Effector memory CD8-positive, alpha-beta T cell (primary cell): ENCODE measurements around the gene PRKCE.

Experiments
- ATAC-seq: fragments of 150-1000 bp; cut with Tn5 transposase; replicated peaks from 2 replicates; pipeline ENCODE4 v1.10.0; 2021; ENCODE audit warnings: mild to moderate bottlenecking, moderate library complexity
- DNase-seq, 3 experiments: peaks; one replicate each; pipeline ENCODE4 v3.0.0; 2021
- H3K27ac Mint-ChIP-seq, 2 donors: one replicate each; pipeline ENCODE4 v1.8.0; 2022; ENCODE audit warnings: mild to moderate bottlenecking in 2 of 2, mixed read lengths in 2 of 2, moderate library complexity in 2 of 2
- H3K27me3 Mint-ChIP-seq, 2 donors: one replicate each; pipeline ENCODE4 v1.8.0; 2022; ENCODE audit warnings: mixed read lengths in 2 of 2
- H3K36me3 Mint-ChIP-seq: one replicate; pipeline ENCODE4 v1.8.0; 2022; ENCODE audit warnings: mild to moderate bottlenecking, moderate library complexity, mixed read lengths; ENCODE audit not compliant: insufficient read depth
- H3K4me1 Mint-ChIP-seq, 2 donors: one replicate each; pipeline ENCODE4 v1.8.0; 2022; ENCODE audit warnings: low read depth in 2 of 2, mixed read lengths in 2 of 2
- H3K4me3 Mint-ChIP-seq, 2 donors: one replicate each; pipeline ENCODE4 v1.8.0; 2022; ENCODE audit warnings: mild to moderate bottlenecking in 2 of 2, mixed read lengths in 2 of 2, moderate library complexity in 2 of 2
- H3K9me3 Mint-ChIP-seq, 2 donors: one replicate each; pipeline ENCODE4 v1.8.0; 2022; ENCODE audit warnings: mixed read lengths in 2 of 2

Gene PRKCE

GRCh38 chr2:45872211-45872610, 220.7 kb downstream of the PRKCE start:
- H3K27ac Mint-ChIP-seq: peak overlapping the region in 1 of 2 donors; percentile 4
- no peaks in the 10 kb centered on the region for H3K27me3 Mint-ChIP-seq
- DNase-seq (no peak), ATAC-seq (no peak)
- H3K4me3 Mint-ChIP-seq: no peak overlapping the region
- no peaks in the 10 kb centered on the region for H3K36me3 Mint-ChIP-seq
- H3K9me3 Mint-ChIP-seq: peaks cover 5 to 13% of the 10 kb centered on the region in 2 donors
- peaks cover 10 to 11% of the 10 kb centered on the region in 2 donors for H3K4me1 Mint-ChIP-seq

GRCh38 chr2:45874344-45874743, 222.9 kb downstream of the PRKCE start:
- Mint-ChIP-seq H3K4me3 (no peak overlapping the region), H3K27ac (no peak overlapping the region), H3K4me1 (peaks cover 10 to 11% of the 10 kb centered on the region in 2 donors), H3K9me3 (peaks cover 5 to 13% of the 10 kb centered on the region in 2 donors), H3K36me3 (no peaks in the 10 kb centered on the region), H3K27me3 (no peaks in the 10 kb centered on the region)
- ATAC-seq (no peak), DNase-seq (no peak)

- Mint-ChIP-seq H3K4me1 (peaks cover 6 to 10% of the 10 kb centered on the region in 2 donors), H3K4me3 (no peak overlapping the region)
Measured at GRCh38 chr2:45876611-45877010, 225.1 kb downstream of the PRKCE start.

GRCh38 chr2:45879406-45879805, 227.9 kb downstream of the PRKCE start:
- Mint-ChIP-seq H3K4me1 (peaks cover 0 to 2% of the 10 kb centered on the region in 2 donors), H3K27me3 (no peaks in the 10 kb centered on the region), H3K27ac (peak overlapping the region in 1 of 2 donors; percentile 19), H3K9me3 (peaks cover 5 to 8% of the 10 kb centered on the region in 2 donors), H3K4me3 (no peak overlapping the region), H3K36me3 (no peaks in the 10 kb centered on the region)
- ATAC-seq (no peak), DNase-seq (no peak)

More at GRCh38 chr2:45876611-45877010, 225.1 kb downstream of the PRKCE start:
- no peak overlapping the region for H3K27ac Mint-ChIP-seq
- peaks cover 5 to 13% of the 10 kb centered on the region in 2 donors for H3K9me3 Mint-ChIP-seq
- DNase-seq (no peak), ATAC-seq (no peak)
- H3K36me3 Mint-ChIP-seq: no peaks in the 10 kb centered on the region
- no peaks in the 10 kb centered on the region for H3K27me3 Mint-ChIP-seq

- no peak overlapping the region for H3K4me3 Mint-ChIP-seq
- peaks cover 0 to 2% of the 10 kb centered on the region in 2 donors for H3K4me1 Mint-ChIP-seq
- no peaks in the 10 kb centered on the region for H3K27me3 Mint-ChIP-seq
- no peak overlapping the region for H3K27ac Mint-ChIP-seq
- no peaks in the 10 kb centered on the region for H3K36me3 Mint-ChIP-seq
- DNase-seq (no peak), ATAC-seq (no peak)
- H3K9me3 Mint-ChIP-seq: peaks cover 5 to 8% of the 10 kb centered on the region in 2 donors
Measured at GRCh38 chr2:45879936-45880335, 228.5 kb downstream of the PRKCE start.

GRCh38 chr2:45881970-45882581, 230.6 kb downstream of the PRKCE start:
- Mint-ChIP-seq H3K27me3 (no peaks in the 10 kb centered on the region), H3K9me3 (no peaks in the 10 kb centered on the region), H3K4me1 (peaks cover 4 to 10% of the 10 kb centered on the region in 2 donors), H3K4me3 (no peak overlapping the region), H3K36me3 (no peaks in the 10 kb centered on the region), H3K27ac (no peak overlapping the region)
- no peak for ATAC-seq
- no peak for DNase-seq

- ATAC-seq: no peak
- Mint-ChIP-seq H3K4me3 (no peak overlapping the region), H3K27ac (no peak overlapping the region), H3K27me3 (no peaks in the 10 kb centered on the region), H3K4me1 (peaks cover 4 to 15% of the 10 kb centered on the region in 2 donors), H3K9me3 (no peaks in the 10 kb centered on the region), H3K36me3 (no peaks in the 10 kb centered on the region)
- DNase-seq: no peak
Measured at GRCh38 chr2:45882707-45883602, 231.5 kb downstream of the PRKCE start.

- Mint-ChIP-seq H3K27me3 (no peaks in the 10 kb centered on the region), H3K4me1 (peaks cover 7 to 15% of the 10 kb centered on the region in 2 donors), H3K4me3 (no peak overlapping the region), H3K27ac (no peak overlapping the region), H3K36me3 (no peaks in the 10 kb centered on the region), H3K9me3 (no peaks in the 10 kb centered on the region)
- DNase-seq (no peak), ATAC-seq (no peak)
Measured at GRCh38 chr2:45883603-45884000, 232.1 kb downstream of the PRKCE start.

- H3K27me3 Mint-ChIP-seq: no peaks in the 10 kb centered on the region
- H3K27ac Mint-ChIP-seq: no peak overlapping the region
- peaks cover 12 to 17% of the 10 kb centered on the region in 2 donors for H3K4me1 Mint-ChIP-seq
- DNase-seq (no peak), ATAC-seq (no peak)
- no peak overlapping the region for H3K4me3 Mint-ChIP-seq
- H3K9me3 Mint-ChIP-seq: no peaks in the 10 kb centered on the region
- no peaks in the 10 kb centered on the region for H3K36me3 Mint-ChIP-seq
Measured at GRCh38 chr2:45884126-45884525, 232.7 kb downstream of the PRKCE start.

GRCh38 chr2:45885171-45885621, 233.7 kb downstream of the PRKCE start:
- Mint-ChIP-seq H3K9me3 (no peaks in the 10 kb centered on the region), H3K4me1 (peaks cover 13 to 20% of the 10 kb centered on the region in 2 donors), H3K27ac (no peak overlapping the region), H3K36me3 (no peaks in the 10 kb centered on the region), H3K4me3 (no peak overlapping the region), H3K27me3 (no peaks in the 10 kb centered on the region)
- DNase-seq (no peak), ATAC-seq (no peak)

- ATAC-seq: no peak
- Mint-ChIP-seq H3K4me3 (no peak overlapping the region), H3K36me3 (no peaks in the 10 kb centered on the region)
Measured at GRCh38 chr2:45886171-45886663, 234.7 kb downstream of the PRKCE start.

GRCh38 chr2:45888167-45888566, 236.7 kb downstream of the PRKCE start:
- ATAC-seq (no peak), DNase-seq (no peak)
- H3K27ac Mint-ChIP-seq: no peak overlapping the region
- no peak overlapping the region for H3K4me3 Mint-ChIP-seq
- H3K27me3 Mint-ChIP-seq: no peaks in the 10 kb centered on the region
- no peaks in the 10 kb centered on the region for H3K36me3 Mint-ChIP-seq
- no peaks in the 10 kb centered on the region for H3K9me3 Mint-ChIP-seq
- peaks cover 20 to 36% of the 10 kb centered on the region in 2 donors for H3K4me1 Mint-ChIP-seq

More at GRCh38 chr2:45886171-45886663, 234.7 kb downstream of the PRKCE start:
- no peaks in the 10 kb centered on the region for H3K9me3 Mint-ChIP-seq
- no peak for DNase-seq
- no peaks in the 10 kb centered on the region for H3K27me3 Mint-ChIP-seq
- no peak overlapping the region for H3K27ac Mint-ChIP-seq
- H3K4me1 Mint-ChIP-seq: peaks cover 20 to 26% of the 10 kb centered on the region in 2 donors

GRCh38 chr2:45888641-45889040, 237.2 kb downstream of the PRKCE start:
- H3K4me3 Mint-ChIP-seq: no peak overlapping the region
- no peaks in the 10 kb centered on the region for H3K27me3 Mint-ChIP-seq
- no peaks in the 10 kb centered on the region for H3K9me3 Mint-ChIP-seq
- DNase-seq (no peak), ATAC-seq (no peak)
- no peak overlapping the region for H3K27ac Mint-ChIP-seq
- peaks cover 20 to 36% of the 10 kb centered on the region in 2 donors for H3K4me1 Mint-ChIP-seq
- H3K36me3 Mint-ChIP-seq: no peaks in the 10 kb centered on the region
